Measurements from ENCODE around the gene CHML. TPM values are rescaled to one million over a fixed set of nuclear protein-coding genes. Genes with fewer than 3 reads are reported as not detected.

CHML gene
- total and polyA plus RNA-seq, 2 experiments from 2014 or later = 19.9 to 66.8 TPM

- TF ChIP-seq ZNF462 (CRISPR knock-in tag; IDR thresholded peaks at IDR 0.05) = no peak
- no peak for TF ChIP-seq CREB1 (CRISPR knock-in tag; IDR thresholded peaks at IDR 0.05; ENCODE audit: low read depth)
- TF ChIP-seq POLR2AphosphoS5 (IDR thresholded peaks at IDR 0.05; ENCODE audit: low read depth) = no peak
Observed at GRCh38 chr1:241654641-241655040, 14.5 kb upstream of the CHML start (continued).

- ATAC-seq (no peak), DNase-seq (ENCODE audit: low spot score) (no peak)
- H3K79me2 ChIP-seq (replicated peaks; ENCODE audit: insufficient read depth) = no peaks in the 10 kb centered on the region
- H3K9me2 ChIP-seq (ENCODE audit: insufficient read depth) = no peaks in the 10 kb centered on the region; the same call in 1 of the 2 replicates
- no peaks in the 10 kb centered on the region for H3F3A ChIP-seq (replicated peaks; ENCODE audit: low read depth)
- no peaks in the 10 kb centered on the region for H3K27me3 ChIP-seq (ENCODE audit: insufficient read depth)
- TF ChIP-seq ZNF331 (CRISPR knock-in tag; IDR thresholded peaks at IDR 0.05; ENCODE audit: low read depth) = no peak
- TF ChIP-seq CREB1 (CRISPR knock-in tag; IDR thresholded peaks at IDR 0.05; ENCODE audit: low read depth) = no peak
- TF ChIP-seq REST (IDR thresholded peaks at IDR 0.05; ENCODE audit: unreplicated experiment) = no peak
- TF ChIP-seq JUNB (IDR thresholded peaks at IDR 0.05; ENCODE audit: unreplicated experiment) = no peak
- H3K4me3 ChIP-seq = no peak overlapping the region
- no peak overlapping the region for H3K27ac Mint-ChIP-seq
- no peaks in the 10 kb centered on the region for H3K36me3 Mint-ChIP-seq (ENCODE audit: low read depth)
- H3K27me3 Mint-ChIP-seq (ENCODE audit: insufficient read depth, low read depth, poor library complexity) = no peaks in the 10 kb centered on the region
- no peaks in the 10 kb centered on the region for H4K20me1 ChIP-seq (replicated peaks; ENCODE audit: insufficient read depth)
- no peaks in the 10 kb centered on the region for H3K4me1 ChIP-seq (ENCODE audit: insufficient read depth)
- no peak overlapping the region for H3K27ac ChIP-seq (ENCODE audit: low read depth)
- peak overlapping the region; percentile 1; the same call in 1 of the 2 replicates for H2AFZ ChIP-seq
- no peak overlapping the region for H3K4me3 Mint-ChIP-seq
- H3K36me3 ChIP-seq (ENCODE audit: insufficient read depth) = no peaks in the 10 kb centered on the region
- no peaks in the 10 kb centered on the region for H3K9me3 Mint-ChIP-seq
- H3K4me2 ChIP-seq = no peak overlapping the region
- H3K4me1 Mint-ChIP-seq = peaks cover 8% of the 10 kb centered on the region; the same call in 2 of the 3 replicates
Observed at GRCh38 chr1:241654019-241654418, 13.8 kb upstream of the CHML start.

Measured in GM23338 (cell line).